ENCODE results near the gene PRR11.
A peak's percentile ranks its signal among the peaks of the same experiment; 100 is the strongest.
"Not testable (repeated sequence)": the region's sequence is repeated elsewhere in the genome, so short reads cannot be mapped to it uniquely, and the experiment has no call there.

Gene PRR11

DNA sequence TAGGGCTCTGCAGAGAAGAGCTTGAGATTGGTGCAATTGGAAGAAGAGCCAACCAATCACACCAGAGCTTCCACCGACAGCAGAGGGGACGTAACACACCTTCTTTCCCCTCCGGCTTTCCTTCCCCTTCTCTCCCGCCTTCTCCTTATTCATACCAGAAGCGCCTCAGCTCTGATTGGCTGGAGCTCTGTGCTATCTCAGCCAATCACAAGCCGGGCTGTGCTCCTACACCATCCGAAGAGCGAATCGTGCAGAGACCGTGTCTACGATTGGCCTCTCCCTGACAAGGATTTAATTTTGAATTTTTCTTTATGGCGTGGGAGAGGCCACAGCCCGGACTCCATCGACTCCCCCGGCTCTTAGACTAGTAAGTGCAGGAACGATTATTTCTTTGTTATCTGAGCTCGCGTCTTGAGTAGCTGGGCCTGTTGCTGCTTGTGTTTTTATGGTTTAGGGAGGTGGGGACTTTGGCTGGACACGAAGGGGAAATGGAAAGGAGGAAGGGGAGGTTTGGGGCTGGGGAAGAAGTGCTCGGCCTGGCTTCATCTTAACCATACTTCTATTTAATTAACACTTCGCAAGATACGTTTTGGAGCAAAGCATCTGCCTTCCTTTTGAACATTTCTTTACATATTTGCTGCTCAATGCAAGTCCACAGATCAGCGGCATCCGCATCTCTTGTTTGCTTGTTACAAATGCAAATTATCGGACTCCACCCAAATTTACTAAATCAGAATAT, at the start of gene PRR11:
PRR11 (plus strand) TSS at position 308 of the 739 bp plus-strand sequence. CDS start 14,007 bp downstream, outside the sequence.
- DNase-seq, result peak; percentile 98

DNA sequence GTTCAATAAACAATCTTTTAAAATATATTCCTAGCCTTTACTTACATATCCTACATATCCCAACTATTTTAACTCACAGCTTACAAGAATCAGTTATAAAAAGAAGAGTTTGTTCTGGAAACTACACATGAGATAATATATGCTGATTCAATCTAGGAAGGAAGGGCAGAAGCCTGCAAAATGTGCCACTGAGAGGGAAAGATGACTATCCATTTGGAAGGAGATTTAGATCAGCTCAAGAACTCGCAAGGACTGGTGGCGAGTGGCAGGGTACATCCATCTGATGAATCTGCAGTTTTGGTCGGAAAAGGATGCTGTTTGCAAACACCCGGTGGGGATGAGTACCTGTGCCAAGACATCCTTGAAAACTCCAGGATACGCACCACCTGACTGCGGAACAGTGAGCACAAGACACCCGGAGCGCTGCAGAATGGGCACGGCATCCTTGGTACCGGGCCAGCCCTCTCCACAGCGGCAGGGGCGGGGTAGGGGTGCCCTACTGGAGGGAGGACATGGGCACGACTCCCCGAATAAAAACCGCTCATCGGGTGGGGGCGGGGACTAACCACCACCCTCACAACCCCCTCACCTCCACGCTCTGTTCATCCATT, 49.6 kb upstream of the PRR11 start:
- DNase-seq, result peak; percentile 58

DNA sequence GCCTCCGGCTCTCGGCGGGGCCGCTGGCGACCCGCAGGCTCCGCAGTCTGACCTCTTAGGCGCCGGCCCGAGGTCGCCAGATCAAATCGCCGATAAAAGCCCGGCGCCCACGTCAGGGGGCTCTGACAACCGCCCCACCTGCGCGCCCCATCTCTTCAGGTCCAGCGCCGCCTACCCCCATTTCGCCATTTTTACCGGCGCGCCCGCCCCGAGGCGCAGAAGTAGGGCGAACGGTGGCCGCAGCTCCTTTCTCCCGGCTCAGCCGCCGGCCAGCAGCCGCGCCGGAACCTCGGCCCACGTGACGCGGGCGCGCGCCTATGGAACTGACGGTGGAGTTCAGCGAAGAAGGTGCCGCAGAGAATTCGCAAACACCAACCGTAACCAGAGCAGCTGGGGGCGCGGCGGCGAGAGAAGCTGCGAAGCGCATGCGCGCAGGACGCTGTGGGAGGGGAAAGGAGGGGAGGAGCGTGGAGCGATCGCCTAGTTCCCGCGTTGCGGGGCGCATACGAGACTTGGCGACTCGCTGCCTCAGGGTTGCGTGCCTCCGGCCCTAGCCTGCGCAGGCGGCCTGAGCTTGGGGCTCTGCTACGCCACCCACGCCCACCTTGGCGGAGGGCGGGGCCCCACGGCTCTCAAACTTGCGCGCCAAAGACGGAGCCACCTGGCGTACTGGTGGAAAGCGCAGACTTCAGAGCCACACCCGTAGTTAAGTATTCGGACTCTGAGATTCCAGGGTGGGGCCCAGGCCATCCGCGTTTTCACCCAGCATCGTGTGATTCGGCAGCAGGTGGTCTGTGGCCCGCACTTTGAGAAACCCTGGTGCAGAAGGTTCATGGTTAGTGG, 48.9 kb upstream of the PRR11 start, which contains the start of gene TRIM37:
TRIM37 (minus strand) TSS at position 418 of the 843 bp plus-strand sequence. CDS start 419 bp downstream, outside the sequence.
- peak; percentile 98 for DNase-seq

DNA sequence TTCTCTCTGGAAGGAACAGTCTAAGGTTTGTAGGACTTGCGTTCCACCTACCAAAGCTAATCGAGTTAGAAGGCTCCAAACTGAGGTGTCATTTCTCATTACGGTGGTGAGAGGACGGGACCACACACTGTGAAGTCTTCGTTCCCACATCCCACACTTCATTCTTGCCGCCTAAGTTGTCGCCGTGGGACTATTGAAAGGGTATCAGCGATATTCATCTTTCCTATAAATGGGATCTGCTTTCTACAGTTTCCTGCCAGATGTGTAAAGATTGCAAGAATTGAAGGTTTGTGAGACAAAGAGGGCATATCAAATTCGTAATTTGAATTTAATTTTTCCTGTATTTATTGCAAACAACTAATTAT, 48.3 kb upstream of the PRR11 start:
- no peak for DNase-seq

DNA sequence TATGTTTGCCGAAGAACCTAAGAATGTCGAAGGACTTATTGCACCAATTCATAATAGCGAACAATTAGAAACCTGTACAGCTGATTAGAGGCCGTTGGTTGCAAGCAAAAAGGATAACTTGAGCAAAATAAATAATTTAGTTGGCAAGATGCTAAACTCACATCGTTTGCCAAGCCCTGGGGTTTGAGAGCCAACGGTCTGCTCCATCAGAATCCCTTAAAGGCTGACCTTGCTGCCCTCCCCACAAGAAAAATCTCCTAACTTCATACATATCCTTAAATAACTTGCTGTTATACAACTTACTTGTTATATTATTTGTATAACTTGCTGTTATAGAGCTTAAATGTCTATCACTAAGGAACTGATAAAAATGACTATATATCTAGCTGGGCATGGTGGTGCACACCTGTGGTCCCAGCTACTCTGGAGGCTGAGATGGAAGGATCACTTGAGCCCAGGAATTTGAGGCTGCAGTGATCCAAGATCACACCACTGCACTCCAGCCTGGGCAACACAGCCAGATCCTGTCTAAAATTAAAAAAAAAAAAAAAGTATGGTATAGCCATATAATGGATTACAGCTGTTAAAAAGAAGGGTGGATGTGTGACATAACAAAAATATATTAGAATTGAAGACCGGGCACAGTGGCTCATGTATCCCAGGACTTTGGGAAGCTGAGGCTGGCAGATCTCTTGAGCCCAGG, 47.0 kb upstream of the PRR11 start:
- DNase-seq, result no peak

DNA sequence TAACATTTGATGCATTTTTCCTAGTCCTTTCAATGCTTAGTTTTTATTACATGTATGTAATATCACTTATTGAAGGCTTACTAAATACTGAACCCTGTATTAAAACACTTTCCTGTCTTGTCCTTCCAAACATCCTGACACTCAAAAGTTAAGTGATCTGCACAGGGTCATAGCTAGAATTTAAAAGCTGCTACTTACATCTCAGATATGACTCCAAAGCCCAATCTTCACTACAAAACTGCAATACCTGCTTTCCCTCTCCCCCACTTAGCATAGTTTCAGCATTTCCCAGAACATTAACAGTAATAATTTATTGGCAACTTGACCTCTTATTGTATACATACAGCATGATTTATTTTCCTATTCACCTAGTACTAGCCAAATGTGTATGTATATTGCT, 44.6 kb upstream of the PRR11 start:
- no peak for DNase-seq

DNA sequence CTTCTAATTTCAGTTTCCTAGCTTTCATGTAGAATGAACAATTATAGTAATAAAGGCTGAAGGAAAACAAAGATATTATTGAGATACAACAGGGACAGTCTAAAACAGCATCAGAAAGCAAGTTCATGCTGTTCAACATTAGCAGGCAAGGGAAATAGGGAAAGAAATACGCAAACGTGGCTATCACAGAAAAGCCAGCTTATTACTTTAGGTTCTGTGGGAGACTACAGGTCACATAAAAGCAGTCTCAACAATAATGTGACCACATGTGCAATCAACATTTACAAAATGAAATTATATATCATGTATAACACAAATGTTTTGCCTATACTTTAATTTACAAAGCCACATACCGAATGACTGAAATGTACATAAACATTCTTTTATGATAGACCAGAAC, 44.0 kb upstream of the PRR11 start:
- DNase-seq, result no peak

DNA sequence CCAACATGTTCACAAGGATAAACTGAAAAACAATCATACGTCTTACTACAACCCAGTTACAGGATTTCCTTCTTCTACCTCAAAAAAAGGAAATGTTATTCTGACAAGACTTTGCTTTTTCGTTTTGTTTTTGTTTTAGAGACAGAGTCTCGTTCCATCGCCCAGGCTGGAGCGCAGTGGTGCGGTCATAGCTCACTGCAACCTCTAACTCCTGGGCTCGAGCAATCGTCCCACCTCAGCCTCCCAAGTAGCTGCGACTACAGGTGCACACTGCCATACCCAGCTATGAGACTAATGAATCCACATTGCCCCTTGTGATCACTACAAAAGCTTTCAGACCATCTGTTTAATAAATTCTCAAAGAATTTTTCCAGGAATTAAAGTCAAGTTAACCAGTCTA, 40.1 kb upstream of the PRR11 start:
- no peak for DNase-seq

DNA sequence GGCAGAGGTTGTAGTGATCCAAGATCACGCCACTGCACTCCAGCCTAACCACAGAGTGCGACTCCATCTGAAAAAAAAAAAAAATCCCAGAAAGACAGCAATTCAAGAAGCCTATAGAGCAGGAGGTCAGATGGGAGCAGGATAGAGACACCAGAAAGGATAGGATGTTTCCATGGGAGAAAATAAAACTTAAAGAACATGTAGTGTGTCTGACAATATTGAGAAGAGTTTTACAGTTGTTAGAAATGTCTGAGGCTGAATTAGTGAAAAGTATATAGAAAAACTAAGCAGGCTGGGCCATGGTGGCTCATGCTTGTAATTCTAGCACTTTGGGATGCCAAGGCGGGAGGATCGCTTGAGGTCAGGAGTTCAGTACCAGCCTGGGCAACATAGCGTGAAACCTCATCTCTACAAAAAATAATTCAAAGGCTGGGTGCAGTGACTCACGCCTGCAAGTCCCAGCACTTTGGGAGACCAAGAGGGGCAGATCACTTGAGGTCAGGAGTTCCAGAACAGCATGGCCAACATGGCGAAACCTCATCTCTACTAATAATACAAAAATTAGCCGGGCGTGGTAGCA, 33.6 kb upstream of the PRR11 start:
- no peak for DNase-seq

DNA sequence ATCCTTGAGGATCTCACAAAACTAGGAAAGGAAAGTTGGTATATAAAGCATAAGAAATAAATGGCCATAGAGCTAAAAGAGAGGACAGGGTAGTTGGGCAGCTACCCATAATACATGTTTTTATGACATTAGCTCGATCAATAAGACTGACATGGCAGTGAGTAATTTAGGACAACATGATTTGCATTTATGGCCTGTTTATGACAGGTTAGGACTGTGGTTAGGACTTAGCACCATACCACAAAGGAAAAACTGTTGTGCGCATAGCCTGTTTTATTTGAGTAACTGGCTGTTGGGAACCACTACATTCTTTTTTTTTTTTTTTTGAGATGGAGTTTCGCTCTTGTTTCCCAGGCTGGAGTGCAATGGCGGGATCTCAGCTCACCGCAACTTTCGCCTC, 30.9 kb upstream of the PRR11 start:
- no peak for DNase-seq

DNA sequence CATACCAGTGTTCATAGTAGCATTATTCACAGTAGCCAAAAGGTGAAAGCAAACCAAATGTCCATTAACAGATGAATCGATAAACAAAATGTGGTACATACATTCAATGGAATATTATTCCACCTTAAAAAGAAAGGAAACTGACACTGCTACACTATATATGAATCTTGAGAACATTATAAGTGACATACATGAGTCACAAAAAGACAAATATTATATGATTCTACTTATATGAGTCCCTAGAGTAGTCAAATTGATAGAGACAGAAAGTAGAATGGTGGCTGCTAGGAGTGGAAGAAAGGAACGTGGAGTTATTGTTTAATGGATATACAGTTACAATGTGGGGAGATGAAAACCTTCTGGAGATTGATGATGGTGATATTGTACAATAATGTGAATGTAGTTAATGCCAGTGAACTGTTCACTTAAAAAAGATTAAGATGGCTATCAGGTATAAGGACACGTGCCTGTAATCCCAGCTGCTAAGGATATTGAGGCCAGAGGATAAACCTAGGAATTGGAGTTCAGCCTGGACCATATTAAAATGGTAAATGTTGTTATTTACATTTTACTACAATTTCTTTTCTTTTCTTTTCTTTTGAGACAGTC, 28.6 kb upstream of the PRR11 start:
- DNase-seq, result no peak

DNA sequence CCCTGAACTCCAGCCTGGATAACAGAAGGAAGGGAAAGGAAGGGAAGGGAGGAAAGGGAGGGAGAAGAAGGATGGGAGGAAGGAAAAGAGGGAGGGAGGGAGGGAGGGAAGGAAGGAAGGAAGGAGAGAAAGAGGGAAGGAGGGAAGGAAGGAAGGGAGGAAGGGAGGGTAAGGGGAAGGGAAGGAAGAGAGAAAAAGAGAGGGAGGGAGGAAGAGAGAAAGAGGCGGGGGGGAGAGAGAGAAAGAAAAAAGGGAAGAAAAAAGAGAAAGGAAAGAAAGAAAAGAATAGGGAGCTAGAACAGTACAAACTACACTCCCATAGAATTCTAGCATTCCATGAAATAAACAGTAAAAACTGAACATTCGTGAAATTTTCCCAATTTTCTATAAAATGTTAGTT, 25.7 kb upstream of the PRR11 start:
- DNase-seq, result no peak

DNA sequence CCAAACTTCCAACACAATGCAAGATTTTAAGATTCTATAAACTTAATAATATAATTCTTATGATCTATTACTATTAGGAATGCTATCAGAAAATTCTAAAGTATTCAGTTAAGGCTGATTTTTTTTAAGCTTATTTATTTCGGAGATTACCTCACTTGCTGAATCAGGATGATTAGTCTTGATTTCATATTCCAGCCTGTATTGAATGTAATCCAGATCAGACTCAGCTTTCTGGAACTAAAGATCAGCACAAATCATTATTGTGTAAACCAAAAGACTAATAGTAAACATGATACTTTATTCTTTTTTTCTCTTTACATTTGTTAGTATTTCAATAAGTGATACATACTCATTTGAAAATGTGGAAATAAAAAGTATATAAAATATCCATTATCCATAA, 24.4 kb upstream of the PRR11 start:
- no peak for DNase-seq

DNA sequence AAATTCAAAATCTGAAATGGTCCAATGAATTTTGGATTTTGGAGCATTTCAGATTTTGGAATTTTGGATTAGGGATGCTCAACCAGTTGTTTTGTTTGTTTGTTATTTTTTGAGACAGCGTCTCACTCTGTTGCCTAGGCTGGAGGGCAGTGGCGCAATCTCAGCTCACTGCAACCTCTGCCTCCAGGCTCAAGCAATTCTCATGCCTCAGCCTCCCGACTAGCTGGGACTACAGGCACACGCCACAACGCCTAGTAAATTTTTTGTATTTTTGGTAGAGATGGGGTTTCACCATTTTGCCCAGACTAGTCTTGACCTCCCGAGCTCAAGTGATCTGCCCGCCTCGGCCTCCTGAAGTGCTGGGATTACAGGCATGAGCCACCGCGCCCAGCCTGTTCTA, 17.2 kb upstream of the PRR11 start:
- not testable (repeated sequence) for DNase-seq

DNA sequence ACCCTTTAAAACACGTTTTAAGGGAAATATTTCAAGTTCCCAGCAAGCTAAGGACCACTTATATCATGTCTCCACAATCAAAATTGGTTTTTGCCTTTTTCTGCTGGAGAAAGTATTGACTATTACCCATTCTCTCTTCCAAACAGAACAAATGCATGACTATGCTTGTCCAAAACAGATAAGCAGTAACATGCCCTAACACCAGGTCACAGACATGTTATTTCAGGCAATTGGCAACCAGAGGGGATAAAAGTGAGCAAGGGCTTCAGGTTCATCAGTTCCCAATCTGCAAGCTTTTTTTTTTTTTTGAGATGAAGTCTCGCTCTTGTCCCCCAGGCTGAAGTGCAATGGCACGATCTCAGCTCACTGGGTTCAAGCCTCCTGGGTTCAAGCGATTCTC, 15.6 kb upstream of the PRR11 start:
- DNase-seq, result no peak

DNA sequence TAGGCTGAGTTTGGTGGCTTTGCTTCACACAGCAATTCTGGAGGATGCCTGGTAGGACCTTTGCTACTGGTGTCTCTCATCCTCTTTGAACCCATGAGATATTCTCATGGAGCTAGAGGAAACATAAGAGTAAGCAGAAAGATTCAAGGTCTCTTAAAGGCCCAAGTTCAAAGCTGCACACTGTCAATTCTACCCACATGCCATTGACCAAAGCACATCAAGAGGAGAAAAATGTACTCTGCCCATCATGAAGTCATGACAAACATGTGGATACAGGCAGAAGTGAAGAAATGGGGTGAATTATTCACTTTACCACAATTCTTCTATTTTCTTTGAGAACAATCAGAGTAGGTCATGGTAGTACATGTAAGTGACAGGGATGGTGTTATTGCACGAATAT, 13.7 kb upstream of the PRR11 start:
- DNase-seq, result no peak

DNA sequence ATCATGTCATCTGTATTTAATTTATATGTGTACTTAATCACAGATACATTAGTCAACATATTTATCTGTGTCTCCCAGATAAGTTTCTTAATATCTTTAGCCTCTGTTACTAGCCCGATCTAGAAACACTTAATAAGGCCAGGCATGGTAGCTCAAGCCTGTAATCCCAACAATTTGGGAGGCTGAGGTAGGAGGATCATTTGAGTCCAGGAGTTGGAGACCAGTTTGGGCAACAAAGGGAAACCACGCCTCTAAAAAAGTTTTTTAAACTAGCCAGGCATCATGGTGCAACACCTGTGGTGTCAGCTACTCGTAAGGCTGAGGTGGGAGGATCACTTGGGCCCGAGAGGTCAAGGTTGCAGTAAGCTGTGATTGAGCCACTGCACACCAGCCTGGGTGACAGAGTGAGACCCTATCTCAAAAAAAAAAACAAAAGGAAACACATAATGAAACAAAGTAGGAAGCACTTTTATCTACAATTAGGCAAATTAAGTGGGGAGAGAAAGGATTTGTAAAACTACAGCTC, 9.9 kb upstream of the PRR11 start:
- DNase-seq, result no peak

DNA sequence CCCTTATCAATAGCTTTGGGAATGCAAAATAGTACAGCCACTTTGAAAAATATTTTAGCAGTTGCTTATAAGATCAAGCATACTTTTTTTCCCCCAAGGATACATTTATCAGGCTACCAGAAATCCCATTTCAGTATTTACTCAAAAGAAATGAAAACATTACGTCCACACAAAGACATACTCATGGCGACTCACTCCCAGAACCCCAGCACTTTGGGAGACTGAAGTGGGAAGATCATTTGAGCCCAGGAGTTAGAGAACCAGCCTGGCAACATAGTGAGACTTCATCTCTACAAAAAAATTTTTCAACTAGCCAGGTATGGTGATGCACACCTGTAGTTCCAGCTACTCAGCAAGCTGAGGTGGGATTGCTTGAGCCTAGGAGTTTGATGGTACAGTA, 6.5 kb upstream of the PRR11 start:
- no peak for DNase-seq

DNA sequence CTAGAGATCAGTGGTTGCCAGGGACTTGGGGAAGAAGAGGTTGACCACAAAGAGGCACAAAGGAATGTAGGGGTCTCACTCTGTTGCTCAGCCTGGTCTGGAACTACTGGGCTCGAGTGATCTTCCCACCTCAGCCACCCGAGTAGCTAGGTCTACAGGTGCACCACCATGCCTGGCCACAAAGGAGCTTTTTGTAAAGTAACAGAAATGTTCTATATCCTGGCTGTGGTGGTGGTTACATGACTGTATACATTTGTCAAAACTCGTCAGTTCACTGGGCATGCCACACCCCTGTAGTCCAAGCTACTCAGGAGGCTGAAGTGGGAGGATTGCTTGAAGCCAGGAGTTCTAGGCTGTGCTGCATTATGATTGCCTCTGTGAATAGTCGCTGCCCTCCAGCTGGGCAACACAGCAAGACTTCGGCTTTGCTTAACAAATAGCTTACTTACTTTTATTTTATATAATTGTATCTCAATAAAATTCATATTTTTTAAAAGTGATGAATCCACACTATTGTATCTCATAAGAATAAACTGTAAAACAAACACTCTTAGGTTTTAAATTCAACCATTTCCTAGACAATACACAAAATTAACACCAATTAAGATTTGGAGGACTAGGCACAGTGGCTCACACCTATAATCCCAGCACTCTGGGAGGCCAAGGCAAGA, 5.6 kb upstream of the PRR11 start:
- DNase-seq, result no peak

DNA sequence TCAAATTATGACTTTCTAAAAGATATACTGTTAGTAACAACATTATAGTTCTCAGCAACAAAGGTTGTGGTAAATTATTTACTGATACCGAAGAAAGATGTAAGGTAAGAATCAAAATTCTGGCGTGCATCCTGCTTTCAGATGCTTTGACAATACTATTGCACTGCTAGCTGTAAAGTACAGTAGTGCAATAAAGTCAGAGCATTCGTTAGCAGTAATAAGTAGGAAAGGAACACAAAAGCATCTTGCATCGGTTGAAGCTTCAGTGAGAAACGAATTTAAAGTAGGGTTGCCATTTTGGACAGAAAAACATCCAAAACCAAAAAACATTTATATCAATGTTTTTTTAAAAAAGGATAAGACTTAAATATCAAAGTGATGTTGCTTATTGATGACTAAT, 4.5 kb upstream of the PRR11 start:
- no peak for DNase-seq

DNA sequence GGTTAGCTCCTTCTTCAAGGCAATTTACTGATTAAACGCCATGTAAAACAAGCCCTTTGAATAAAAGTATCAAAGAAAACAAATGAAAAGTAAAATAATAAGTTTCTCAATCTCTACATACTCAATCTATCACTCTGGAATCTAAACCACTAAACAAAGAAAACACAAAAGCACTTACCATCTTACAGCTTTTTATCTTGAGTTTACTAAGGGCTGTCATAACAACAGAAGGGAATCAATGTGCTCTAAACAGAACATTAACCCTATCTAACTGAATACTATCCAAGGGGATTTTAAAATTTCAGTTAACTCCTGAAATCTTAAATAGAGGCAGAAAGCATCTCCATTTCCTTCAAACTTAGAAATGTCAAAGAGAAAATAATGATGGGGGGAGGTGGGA, 4.0 kb upstream of the PRR11 start:
- no peak for DNase-seq

DNA sequence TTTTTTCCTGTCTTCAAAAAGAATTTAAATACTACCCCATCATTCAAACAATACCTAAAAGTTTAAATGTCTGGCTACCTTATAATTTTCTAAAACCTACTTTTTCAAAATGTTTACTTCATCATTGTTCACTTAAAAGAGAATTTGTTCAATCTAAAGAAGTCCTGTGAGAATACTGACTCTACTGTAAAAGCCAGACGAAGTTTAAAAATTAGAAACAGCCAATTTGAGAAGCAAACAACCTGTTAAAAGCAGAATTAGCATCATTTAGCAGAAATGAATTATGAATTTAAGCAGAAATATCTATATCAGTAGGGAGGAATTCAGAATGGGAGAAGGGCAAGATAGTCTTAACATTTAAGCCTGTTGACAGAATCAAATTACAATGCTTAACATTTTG, 2.6 kb upstream of the PRR11 start:
- DNase-seq, result no peak

Data from NK-92 treated with Interleukin-12 subunit alpha and Interleukin-12 subunit beta, amount 100 ng/mL, for 24 hours (cell line).